ENCODE measurements around the gene HPD.

DNA sequence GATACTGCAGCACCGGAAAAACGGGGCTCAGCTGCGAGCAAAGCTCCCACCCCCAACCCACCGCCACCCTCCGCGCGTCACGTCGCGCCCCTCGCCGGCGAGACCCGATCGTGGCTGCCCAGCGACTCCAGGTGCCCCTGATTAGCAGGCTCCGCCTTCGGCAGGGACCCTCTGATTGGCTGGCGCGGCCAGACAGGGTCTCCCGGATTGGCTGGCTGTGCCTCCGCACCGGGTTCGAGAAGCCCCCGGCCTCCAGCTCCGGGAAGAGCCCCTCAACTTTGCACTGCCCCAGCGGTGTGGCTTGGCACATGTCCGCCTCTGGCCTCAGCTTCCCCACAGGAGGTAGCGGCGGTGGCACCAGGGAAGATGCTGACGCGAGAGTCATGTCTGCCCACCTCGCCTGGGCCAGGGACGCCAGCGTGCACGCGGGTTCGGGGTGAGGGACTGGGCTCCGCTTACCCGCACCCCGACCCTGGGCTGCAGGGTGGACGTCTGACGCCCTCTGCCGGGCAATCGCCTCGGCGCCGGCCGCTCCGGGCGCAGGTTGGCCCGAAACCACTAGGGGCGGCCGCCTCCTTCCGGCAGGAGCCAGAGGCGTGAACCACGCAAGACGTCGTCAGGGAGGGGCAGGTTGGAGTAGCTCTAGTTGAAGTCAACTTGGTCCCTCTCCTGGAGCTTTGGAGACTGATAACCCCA, 64.7 kb downstream of the HPD start:
- TF ChIP-seq, protein P1, sequence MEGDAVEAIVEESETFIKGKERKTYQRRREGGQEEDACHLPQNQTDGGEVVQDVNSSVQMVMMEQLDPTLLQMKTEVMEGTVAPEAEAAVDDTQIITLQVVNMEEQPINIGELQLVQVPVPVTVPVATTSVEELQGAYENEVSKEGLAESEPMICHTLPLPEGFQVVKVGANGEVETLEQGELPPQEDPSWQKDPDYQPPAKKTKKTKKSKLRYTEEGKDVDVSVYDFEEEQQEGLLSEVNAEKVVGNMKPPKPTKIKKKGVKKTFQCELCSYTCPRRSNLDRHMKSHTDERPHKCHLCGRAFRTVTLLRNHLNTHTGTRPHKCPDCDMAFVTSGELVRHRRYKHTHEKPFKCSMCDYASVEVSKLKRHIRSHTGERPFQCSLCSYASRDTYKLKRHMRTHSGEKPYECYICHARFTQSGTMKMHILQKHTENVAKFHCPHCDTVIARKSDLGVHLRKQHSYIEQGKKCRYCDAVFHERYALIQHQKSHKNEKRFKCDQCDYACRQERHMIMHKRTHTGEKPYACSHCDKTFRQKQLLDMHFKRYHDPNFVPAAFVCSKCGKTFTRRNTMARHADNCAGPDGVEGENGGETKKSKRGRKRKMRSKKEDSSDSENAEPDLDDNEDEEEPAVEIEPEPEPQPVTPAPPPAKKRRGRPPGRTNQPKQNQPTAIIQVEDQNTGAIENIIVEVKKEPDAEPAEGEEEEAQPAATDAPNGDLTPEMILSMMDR (IDR thresholded peaks at IDR 0.05; ENCODE audit: low read depth, low read length, poor library complexity, severe bottlenecking) = peak; percentile 97
- TF ChIP-seq EZH2phosphoT487 (IDR thresholded peaks at IDR 0.05; ENCODE audit: borderline replicate concordance, low read length) = no peak

Measured in DOHH2 (cell line).